GM12872 (cell line): ENCODE results near the gene TP53I3.

ENCODE experiments used
- CTCF ChIP-seq: IDR thresholded peaks from 3 replicates; pipeline ENCODE4 v1.5.1; 2011; ENCODE audit warnings: low read depth, mild to moderate bottlenecking, low read length, moderate library complexity; ENCODE audit not compliant: insufficient read depth

The TP53I3 gene

GRCh38 chr2:24121469-24121868, 36.8 kb upstream of the TP53I3 start:
- TF ChIP-seq CTCF: no peak

GRCh38 chr2:24121066-24121465, 36.4 kb upstream of the TP53I3 start:
- no peak for TF ChIP-seq CTCF

GRCh38 chr2:24117902-24118301, 33.3 kb upstream of the TP53I3 start:
- TF ChIP-seq CTCF: no peak

- TF ChIP-seq CTCF: no peak
These were observed 30.4 kb upstream of the TP53I3 start for GRCh38 chr2:24115057-24115456.

GRCh38 chr2:24111407-24111901, 26.8 kb upstream of the TP53I3 start:
- TF ChIP-seq CTCF: no peak

- no peak for TF ChIP-seq CTCF
These were observed 26.1 kb upstream of the TP53I3 start for GRCh38 chr2:24110660-24111303.

GRCh38 chr2:24107336-24107735, 22.7 kb upstream of the TP53I3 start:
- no peak for TF ChIP-seq CTCF
